ENCODE data around the gene PLK3. TPM values are rescaled to one million over a fixed set of nuclear protein-coding genes. Genes with fewer than 3 reads are reported as not detected.

The PLK3 gene
- total and polyA plus RNA-seq, 9 of the 15 experiments (the other 6 are each of a cell fraction or from before 2014, with no cell fraction given) = 0.52 to 22.7 (median 11.0) TPM

GRCh38 chr1:44786138-44786840 lies 13.9 kb upstream of the PLK3 start (continued):
- TF ChIP-seq, protein P1, sequence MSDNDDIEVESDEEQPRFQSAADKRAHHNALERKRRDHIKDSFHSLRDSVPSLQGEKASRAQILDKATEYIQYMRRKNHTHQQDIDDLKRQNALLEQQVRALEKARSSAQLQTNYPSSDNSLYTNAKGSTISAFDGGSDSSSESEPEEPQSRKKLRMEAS (CRISPR knock-in tag; IDR thresholded peaks at IDR 0.05) = peak; percentile 63
- TF ChIP-seq ZNF511 (CRISPR knock-in tag; IDR thresholded peaks at IDR 0.05) = 0 out of 2 replicates have a peak, but pooled peaks have one; percentile 68
- TF ChIP-seq, protein P2, sequence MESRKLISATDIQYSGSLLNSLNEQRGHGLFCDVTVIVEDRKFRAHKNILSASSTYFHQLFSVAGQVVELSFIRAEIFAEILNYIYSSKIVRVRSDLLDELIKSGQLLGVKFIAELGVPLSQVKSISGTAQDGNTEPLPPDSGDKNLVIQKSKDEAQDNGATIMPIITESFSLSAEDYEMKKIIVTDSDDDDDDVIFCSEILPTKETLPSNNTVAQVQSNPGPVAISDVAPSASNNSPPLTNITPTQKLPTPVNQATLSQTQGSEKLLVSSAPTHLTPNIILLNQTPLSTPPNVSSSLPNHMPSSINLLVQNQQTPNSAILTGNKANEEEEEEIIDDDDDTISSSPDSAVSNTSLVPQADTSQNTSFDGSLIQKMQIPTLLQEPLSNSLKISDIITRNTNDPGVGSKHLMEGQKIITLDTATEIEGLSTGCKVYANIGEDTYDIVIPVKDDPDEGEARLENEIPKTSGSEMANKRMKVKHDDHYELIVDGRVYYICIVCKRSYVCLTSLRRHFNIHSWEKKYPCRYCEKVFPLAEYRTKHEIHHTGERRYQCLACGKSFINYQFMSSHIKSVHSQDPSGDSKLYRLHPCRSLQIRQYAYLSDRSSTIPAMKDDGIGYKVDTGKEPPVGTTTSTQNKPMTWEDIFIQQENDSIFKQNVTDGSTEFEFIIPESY (CRISPR knock-in tag; IDR thresholded peaks at IDR 0.05) = peak; percentile 100
- TF ChIP-seq TFAP4 (CRISPR knock-in tag; IDR thresholded peaks at IDR 0.05; ENCODE audit: borderline replicate concordance) = peak; percentile 70; the same call in 1 of the 2 replicates
- TF ChIP-seq MEIS2 (IDR thresholded peaks at IDR 0.05; ENCODE audit: partially characterized antibody) = no peak
- TF ChIP-seq CTBP1 (IDR thresholded peaks at IDR 0.05; ENCODE audit: borderline replicate concordance) = peak; percentile 22; the same call in 1 of the 2 replicates
- TF ChIP-seq, protein P3, sequence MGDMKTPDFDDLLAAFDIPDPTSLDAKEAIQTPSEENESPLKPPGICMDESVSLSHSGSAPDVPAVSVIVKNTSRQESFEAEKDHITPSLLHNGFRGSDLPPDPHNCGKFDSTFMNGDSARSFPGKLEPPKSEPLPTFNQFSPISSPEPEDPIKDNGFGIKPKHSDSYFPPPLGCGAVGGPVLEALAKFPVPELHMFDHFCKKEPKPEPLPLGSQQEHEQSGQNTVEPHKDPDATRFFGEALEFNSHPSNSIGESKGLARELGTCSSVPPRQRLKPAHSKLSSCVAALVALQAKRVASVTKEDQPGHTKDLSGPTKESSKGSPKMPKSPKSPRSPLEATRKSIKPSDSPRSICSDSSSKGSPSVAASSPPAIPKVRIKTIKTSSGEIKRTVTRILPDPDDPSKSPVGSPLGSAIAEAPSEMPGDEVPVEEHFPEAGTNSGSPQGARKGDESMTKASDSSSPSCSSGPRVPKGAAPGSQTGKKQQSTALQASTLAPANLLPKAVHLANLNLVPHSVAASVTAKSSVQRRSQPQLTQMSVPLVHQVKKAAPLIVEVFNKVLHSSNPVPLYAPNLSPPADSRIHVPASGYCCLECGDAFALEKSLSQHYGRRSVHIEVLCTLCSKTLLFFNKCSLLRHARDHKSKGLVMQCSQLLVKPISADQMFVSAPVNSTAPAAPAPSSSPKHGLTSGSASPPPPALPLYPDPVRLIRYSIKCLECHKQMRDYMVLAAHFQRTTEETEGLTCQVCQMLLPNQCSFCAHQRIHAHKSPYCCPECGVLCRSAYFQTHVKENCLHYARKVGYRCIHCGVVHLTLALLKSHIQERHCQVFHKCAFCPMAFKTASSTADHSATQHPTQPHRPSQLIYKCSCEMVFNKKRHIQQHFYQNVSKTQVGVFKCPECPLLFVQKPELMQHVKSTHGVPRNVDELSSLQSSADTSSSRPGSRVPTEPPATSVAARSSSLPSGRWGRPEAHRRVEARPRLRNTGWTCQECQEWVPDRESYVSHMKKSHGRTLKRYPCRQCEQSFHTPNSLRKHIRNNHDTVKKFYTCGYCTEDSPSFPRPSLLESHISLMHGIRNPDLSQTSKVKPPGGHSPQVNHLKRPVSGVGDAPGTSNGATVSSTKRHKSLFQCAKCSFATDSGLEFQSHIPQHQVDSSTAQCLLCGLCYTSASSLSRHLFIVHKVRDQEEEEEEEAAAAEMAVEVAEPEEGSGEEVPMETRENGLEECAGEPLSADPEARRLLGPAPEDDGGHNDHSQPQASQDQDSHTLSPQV (IDR thresholded peaks at IDR 0.05) = 0 out of 2 replicates have a peak, but pooled peaks have one; percentile 4
- peak in 1 of 2 experiments; percentile 24; a peak in 1 of 3 replicates for TF ChIP-seq CBX3 (IDR thresholded peaks at IDR 0.05; ENCODE audit: borderline replicate concordance in 1 of 2, low read length in 2 of 2)
- peak in 1 of 2 experiments; percentile 38; a peak in 1 of 4 replicates for TF ChIP-seq HDAC1 (IDR thresholded peaks at IDR 0.05)
- no peak for TF ChIP-seq HMBOX1 (IDR thresholded peaks at IDR 0.05)
- peak; percentile 58 for TF ChIP-seq POLR2G (IDR thresholded peaks at IDR 0.05; ENCODE audit: low read depth, low read length)
- peak; percentile 87 for TF ChIP-seq SMC3 (conservative IDR thresholded peaks at IDR 0.05; ENCODE audit: insufficient read depth, low read depth, low read length)
- TF ChIP-seq EP400 (IDR thresholded peaks at IDR 0.05) = peak; percentile 53; the same call in 1 of the 2 replicates
- peak; percentile 90 for TF ChIP-seq STAG1 (CRISPR knock-in tag; IDR thresholded peaks at IDR 0.05; ENCODE audit: borderline replicate concordance)
- peak; percentile 18 to 79; a peak in 2 of 4 replicates for TF ChIP-seq MAZ (CRISPR knock-in tag; conservative IDR thresholded peaks at IDR 0.05 in 1 of 2, IDR thresholded peaks at IDR 0.05 in 1 of 2)
- no peak for TF ChIP-seq ETV6 (IDR thresholded peaks at IDR 0.05; ENCODE audit: borderline replicate concordance in 1 of 2, low read depth in 2 of 2, low read length in 1 of 2)
- TF ChIP-seq ETV6 (CRISPR knock-in tag; IDR thresholded peaks at IDR 0.05; ENCODE audit: borderline replicate concordance) = no peak
